WTC11 (cell line): ENCODE measurements around the gene CCDC134. TPM values are rescaled to one million over a fixed set of nuclear protein-coding genes. Genes with fewer than 3 reads are reported as not detected.

Experiments
- ATAC-seq: fragments of 200-7000 bp; cut with Tn5 transposase; 2 replicates; pipeline ENCODE4 v1.10.0; 2021; ENCODE audit warnings: mild to moderate bottlenecking, moderate library complexity
- CTCF ChIA-PET: fragments of 300-600 bp; sonication (Branson Sonifier 250); formaldehyde crosslinking; loops from one replicate; lab custom pipeline; 2021; ENCODE audit warnings: antibody characterized with exemption; lab: Charles Lee
- POLR2A ChIA-PET: fragments of 350-600 bp; sonication (Branson Sonifier 250); formaldehyde crosslinking; loops from one replicate; lab custom pipeline; 2021; ENCODE audit warnings: antibody characterized with exemption; lab: Charles Lee
- DNase-seq: peaks from one replicate; pipeline ENCODE4 v3.0.0; 2021; ENCODE audit warnings: low spot score
- H3K27ac Mint-ChIP-seq: 2 replicates; pipeline ENCODE4 v1.8.0; 2021; ENCODE audit warnings: mixed read lengths
- H3K27me3 Mint-ChIP-seq: 2 replicates; pipeline ENCODE4 v1.8.0; 2021; ENCODE audit warnings: low read depth, mild to moderate bottlenecking, moderate library complexity, mixed read lengths
- H3K36me3 Mint-ChIP-seq: 2 replicates; pipeline ENCODE4 v1.8.0; 2021; ENCODE audit warnings: mixed read lengths
- H3K4me1 Mint-ChIP-seq: 2 replicates; pipeline ENCODE4 v1.8.0; 2022; ENCODE audit warnings: mixed read lengths
- H3K4me3 Mint-ChIP-seq: 2 replicates; pipeline ENCODE4 v1.8.0; 2021; ENCODE audit warnings: mild to moderate bottlenecking, moderate library complexity, mixed read lengths
- H3K9me3 Mint-ChIP-seq: 2 replicates; pipeline ENCODE4 v1.8.0; 2021; ENCODE audit warnings: mixed read lengths
- ARID4B ChIP-seq: sonication (generic); formaldehyde crosslinking; IDR thresholded peaks from 2 replicates; pipeline ENCODE4 v1.8.0; 2023; ENCODE audit warnings: missing genetic modification reagents, mild to moderate bottlenecking, borderline replicate concordance
- ATF2 ChIP-seq: sonication (generic); formaldehyde crosslinking; IDR thresholded peaks from 2 replicates; pipeline ENCODE4 v1.8.1; 2022; ENCODE audit warnings: low read depth, missing genetic modification reagents, borderline replicate concordance
- CREB1 ChIP-seq: sonication (generic); formaldehyde crosslinking; IDR thresholded peaks from 2 replicates; pipeline ENCODE4 v1.8.0; 2023; ENCODE audit warnings: mild to moderate bottlenecking, missing genetic modification reagents
- CREM ChIP-seq: sonication (generic); formaldehyde crosslinking; IDR thresholded peaks from 2 replicates; pipeline ENCODE4 v1.8.1; 2022; ENCODE audit warnings: mild to moderate bottlenecking, missing genetic modification reagents, moderate library complexity
- FOXK1 ChIP-seq: sonication (generic); formaldehyde crosslinking; IDR thresholded peaks from 2 replicates; pipeline ENCODE4 v1.8.0; 2022; ENCODE audit warnings: mild to moderate bottlenecking, moderate library complexity, missing genetic modification reagents
- IRF1 ChIP-seq: sonication (generic); formaldehyde crosslinking; IDR thresholded peaks from 2 replicates; pipeline ENCODE4 v1.8.0; 2023; ENCODE audit warnings: missing genetic modification reagents
- MLX ChIP-seq: sonication (generic); formaldehyde crosslinking; IDR thresholded peaks from 2 replicates; pipeline ENCODE4 v1.8.1; 2023; ENCODE audit warnings: mild to moderate bottlenecking, missing genetic modification reagents, moderate library complexity
- NFYB ChIP-seq: sonication (generic); formaldehyde crosslinking; conservative IDR thresholded peaks from 2 replicates; pipeline ENCODE4 v1.8.0; 2022; ENCODE audit warnings: low read depth, missing genetic modification reagents
- PRRX2 ChIP-seq: fragments of 250-450 bp; sonication (Bioruptor Pico); IDR thresholded peaks from 2 replicates; pipeline ENCODE4 v1.8.0; 2021; ENCODE audit warnings: mild to moderate bottlenecking
- RELA ChIP-seq: sonication (generic); formaldehyde crosslinking; IDR thresholded peaks from 2 replicates; pipeline ENCODE4 v1.8.1; 2022; ENCODE audit warnings: missing genetic modification reagents, mild to moderate bottlenecking, borderline replicate concordance
- TEAD1 ChIP-seq: sonication (generic); formaldehyde crosslinking; IDR thresholded peaks from 2 replicates; pipeline ENCODE4 v1.8.0; 2022; ENCODE audit warnings: mild to moderate bottlenecking, missing genetic modification reagents
- ZBTB21 ChIP-seq: sonication (generic); formaldehyde crosslinking; IDR thresholded peaks from 2 replicates; pipeline ENCODE4 v1.8.1; 2023; ENCODE audit warnings: mild to moderate bottlenecking, missing genetic modification reagents, borderline replicate concordance
- ZNF138 ChIP-seq: sonication (generic); formaldehyde crosslinking; conservative IDR thresholded peaks from 2 replicates; pipeline ENCODE4 v1.8.1; 2022; ENCODE audit warnings: mild to moderate bottlenecking, moderate library complexity, missing genetic modification reagents
- ZNF416 ChIP-seq: fragments of 250-450 bp; sonication (Bioruptor Pico); IDR thresholded peaks from 2 replicates; pipeline ENCODE4 v1.9.0; 2021; ENCODE audit warnings: mild to moderate bottlenecking, inconsistent platforms
- total RNA-seq: library from RNA; stranded (reverse); gene quantifications from 3 replicates; pipeline ENCODE4 v1.2.3, GENCODE V29; 2021
- TF ChIP-seq, protein P1 (sequence below): sonication (generic); formaldehyde crosslinking; IDR thresholded peaks from 2 replicates; pipeline ENCODE4 v1.8.1; 2023; ENCODE audit warnings: mild to moderate bottlenecking, missing genetic modification reagents
- TF ChIP-seq, protein P2 (sequence below): fragments of 250-450 bp; sonication (Bioruptor Pico); IDR thresholded peaks from 2 replicates; pipeline ENCODE4 v1.9.0; 2021; ENCODE audit warnings: moderate library complexity, mild to moderate bottlenecking, inconsistent platforms, borderline replicate concordance
- TF ChIP-seq, protein P3 (sequence below): sonication (generic); formaldehyde crosslinking; IDR thresholded peaks from 2 replicates; pipeline ENCODE4 v1.8.1; 2022; ENCODE audit warnings: mild to moderate bottlenecking, missing genetic modification reagents, moderate library complexity, borderline replicate concordance
- TF ChIP-seq, protein P4 (sequence below): sonication (generic); formaldehyde crosslinking; IDR thresholded peaks from 2 replicates; pipeline ENCODE4 v1.8.0; 2022; ENCODE audit warnings: missing genetic modification reagents
- TF ChIP-seq, protein P5 (sequence below): sonication (generic); formaldehyde crosslinking; IDR thresholded peaks from 2 replicates; pipeline ENCODE4 v1.8.1; 2022; ENCODE audit warnings: missing genetic modification reagents, borderline replicate concordance

The CCDC134 gene
- total RNA-seq, 1 experiment from 2014 or later, result 19.0 TPM

DNA sequence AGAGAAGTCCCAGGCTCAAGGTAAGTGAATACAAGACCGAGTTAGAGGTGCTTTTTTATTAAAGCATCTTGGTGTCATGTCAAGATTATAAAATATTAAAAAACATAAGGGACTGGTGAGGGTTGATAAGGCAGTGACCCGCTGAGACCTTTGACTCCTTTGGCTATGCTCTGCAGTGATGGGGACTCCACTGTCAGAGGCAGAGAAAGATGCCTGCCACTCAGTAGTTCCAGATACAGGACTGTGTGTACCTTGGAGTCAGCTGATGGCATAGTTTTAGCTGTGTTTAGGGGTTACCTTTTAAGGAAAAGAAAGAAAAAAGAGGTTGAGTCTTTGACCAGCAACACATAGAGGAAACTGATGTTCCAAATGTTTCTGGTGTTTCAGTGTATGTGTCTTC lies 73.6 kb downstream of the CCDC134 start:
- no peak overlapping the region for H3K27ac Mint-ChIP-seq
- TF ChIP-seq CREM (CRISPR knock-in tag), result no peak
- TF ChIP-seq ZNF138 (CRISPR knock-in tag), result no peak
- TF ChIP-seq CREB1 (CRISPR knock-in tag), result no peak
- TF ChIP-seq IRF1 (CRISPR knock-in tag), result no peak
- TF ChIP-seq PRRX2 (CRISPR knock-in tag), result no peak
- TF ChIP-seq, protein P1, sequence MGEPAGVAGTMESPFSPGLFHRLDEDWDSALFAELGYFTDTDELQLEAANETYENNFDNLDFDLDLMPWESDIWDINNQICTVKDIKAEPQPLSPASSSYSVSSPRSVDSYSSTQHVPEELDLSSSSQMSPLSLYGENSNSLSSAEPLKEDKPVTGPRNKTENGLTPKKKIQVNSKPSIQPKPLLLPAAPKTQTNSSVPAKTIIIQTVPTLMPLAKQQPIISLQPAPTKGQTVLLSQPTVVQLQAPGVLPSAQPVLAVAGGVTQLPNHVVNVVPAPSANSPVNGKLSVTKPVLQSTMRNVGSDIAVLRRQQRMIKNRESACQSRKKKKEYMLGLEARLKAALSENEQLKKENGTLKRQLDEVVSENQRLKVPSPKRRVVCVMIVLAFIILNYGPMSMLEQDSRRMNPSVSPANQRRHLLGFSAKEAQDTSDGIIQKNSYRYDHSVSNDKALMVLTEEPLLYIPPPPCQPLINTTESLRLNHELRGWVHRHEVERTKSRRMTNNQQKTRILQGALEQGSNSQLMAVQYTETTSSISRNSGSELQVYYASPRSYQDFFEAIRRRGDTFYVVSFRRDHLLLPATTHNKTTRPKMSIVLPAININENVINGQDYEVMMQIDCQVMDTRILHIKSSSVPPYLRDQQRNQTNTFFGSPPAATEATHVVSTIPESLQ (CRISPR knock-in tag), result no peak
- no peak for TF ChIP-seq NFYB (CRISPR knock-in tag)
- TF ChIP-seq ZBTB21 (CRISPR knock-in tag), result no peak
- TF ChIP-seq ATF2 (CRISPR knock-in tag), result no peak
- TF ChIP-seq, protein P2, sequence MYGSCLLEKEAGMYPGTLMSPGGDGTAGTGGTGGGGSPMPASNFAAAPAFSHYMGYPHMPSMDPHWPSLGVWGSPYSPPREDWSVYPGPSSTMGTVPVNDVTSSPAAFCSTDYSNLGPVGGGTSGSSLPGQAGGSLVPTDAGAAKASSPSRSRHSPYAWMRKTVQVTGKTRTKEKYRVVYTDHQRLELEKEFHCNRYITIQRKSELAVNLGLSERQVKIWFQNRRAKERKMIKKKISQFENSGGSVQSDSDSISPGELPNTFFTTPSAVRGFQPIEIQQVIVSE (CRISPR knock-in tag), result no peak
- TF ChIP-seq ZNF416 (CRISPR knock-in tag), result no peak
- TF ChIP-seq MLX, result no peak
- TF ChIP-seq, protein P3, sequence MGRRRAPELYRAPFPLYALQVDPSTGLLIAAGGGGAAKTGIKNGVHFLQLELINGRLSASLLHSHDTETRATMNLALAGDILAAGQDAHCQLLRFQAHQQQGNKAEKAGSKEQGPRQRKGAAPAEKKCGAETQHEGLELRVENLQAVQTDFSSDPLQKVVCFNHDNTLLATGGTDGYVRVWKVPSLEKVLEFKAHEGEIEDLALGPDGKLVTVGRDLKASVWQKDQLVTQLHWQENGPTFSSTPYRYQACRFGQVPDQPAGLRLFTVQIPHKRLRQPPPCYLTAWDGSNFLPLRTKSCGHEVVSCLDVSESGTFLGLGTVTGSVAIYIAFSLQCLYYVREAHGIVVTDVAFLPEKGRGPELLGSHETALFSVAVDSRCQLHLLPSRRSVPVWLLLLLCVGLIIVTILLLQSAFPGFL (CRISPR knock-in tag), result no peak
- TF ChIP-seq ARID4B (CRISPR knock-in tag), result no peak
- TF ChIP-seq RELA (CRISPR knock-in tag), result no peak
- TF ChIP-seq, protein P4, sequence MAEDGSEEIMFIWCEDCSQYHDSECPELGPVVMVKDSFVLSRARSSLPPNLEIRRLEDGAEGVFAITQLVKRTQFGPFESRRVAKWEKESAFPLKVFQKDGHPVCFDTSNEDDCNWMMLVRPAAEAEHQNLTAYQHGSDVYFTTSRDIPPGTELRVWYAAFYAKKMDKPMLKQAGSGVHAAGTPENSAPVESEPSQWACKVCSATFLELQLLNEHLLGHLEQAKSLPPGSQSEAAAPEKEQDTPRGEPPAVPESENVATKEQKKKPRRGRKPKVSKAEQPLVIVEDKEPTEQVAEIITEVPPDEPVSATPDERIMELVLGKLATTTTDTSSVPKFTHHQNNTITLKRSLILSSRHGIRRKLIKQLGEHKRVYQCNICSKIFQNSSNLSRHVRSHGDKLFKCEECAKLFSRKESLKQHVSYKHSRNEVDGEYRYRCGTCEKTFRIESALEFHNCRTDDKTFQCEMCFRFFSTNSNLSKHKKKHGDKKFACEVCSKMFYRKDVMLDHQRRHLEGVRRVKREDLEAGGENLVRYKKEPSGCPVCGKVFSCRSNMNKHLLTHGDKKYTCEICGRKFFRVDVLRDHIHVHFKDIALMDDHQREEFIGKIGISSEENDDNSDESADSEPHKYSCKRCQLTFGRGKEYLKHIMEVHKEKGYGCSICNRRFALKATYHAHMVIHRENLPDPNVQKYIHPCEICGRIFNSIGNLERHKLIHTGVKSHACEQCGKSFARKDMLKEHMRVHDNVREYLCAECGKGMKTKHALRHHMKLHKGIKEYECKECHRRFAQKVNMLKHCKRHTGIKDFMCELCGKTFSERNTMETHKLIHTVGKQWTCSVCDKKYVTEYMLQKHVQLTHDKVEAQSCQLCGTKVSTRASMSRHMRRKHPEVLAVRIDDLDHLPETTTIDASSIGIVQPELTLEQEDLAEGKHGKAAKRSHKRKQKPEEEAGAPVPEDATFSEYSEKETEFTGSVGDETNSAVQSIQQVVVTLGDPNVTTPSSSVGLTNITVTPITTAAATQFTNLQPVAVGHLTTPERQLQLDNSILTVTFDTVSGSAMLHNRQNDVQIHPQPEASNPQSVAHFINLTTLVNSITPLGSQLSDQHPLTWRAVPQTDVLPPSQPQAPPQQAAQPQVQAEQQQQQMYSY (CRISPR knock-in tag), result no peak
- TF ChIP-seq FOXK1, result no peak
- TF ChIP-seq, protein P5, sequence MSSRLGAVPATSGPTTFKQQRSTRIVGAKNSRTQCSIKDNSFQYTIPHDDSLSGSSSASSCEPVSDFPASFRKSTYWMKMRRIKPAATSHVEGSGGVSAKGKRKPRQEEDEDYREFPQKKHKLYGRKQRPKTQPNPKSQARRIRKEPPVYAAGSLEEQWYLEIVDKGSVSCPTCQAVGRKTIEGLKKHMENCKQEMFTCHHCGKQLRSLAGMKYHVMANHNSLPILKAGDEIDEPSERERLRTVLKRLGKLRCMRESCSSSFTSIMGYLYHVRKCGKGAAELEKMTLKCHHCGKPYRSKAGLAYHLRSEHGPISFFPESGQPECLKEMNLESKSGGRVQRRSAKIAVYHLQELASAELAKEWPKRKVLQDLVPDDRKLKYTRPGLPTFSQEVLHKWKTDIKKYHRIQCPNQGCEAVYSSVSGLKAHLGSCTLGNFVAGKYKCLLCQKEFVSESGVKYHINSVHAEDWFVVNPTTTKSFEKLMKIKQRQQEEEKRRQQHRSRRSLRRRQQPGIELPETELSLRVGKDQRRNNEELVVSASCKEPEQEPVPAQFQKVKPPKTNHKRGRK (CRISPR knock-in tag), result no peak
- no peak for TF ChIP-seq TEAD1 (CRISPR knock-in tag)

More for the DNA sequence above, 73.6 kb downstream of the CCDC134 start:
- CTCF ChIA-PET, result interaction anchor here (1.5 kb wide), 1 partner anchor 177 kb away, joined by 6 read pairs; no protein-coding TSS in a partner anchor
- ATAC-seq, result no peak
- H3K4me1 Mint-ChIP-seq, result no peaks in the 10 kb centered on the region
- H3K9me3 Mint-ChIP-seq, result no peaks in the 10 kb centered on the region
- H3K27me3 Mint-ChIP-seq, result no peaks in the 10 kb centered on the region
- DNase-seq, result no peak
- H3K36me3 Mint-ChIP-seq, result peaks cover 74% of the 10 kb centered on the region
- POLR2A ChIA-PET, result no interaction called here
- no peak overlapping the region for H3K4me3 Mint-ChIP-seq
